TTC549 (cell line): ENCODE measurements around the gene PRICKLE4.
"Not testable (repeated sequence)": the region's sequence is repeated elsewhere in the genome, so short reads cannot be mapped to it uniquely, and the experiment has no call there.

ENCODE experiments used
- FAIRE-seq: peaks from 2 replicates; lab custom pipeline; 2012; peaks lifted over from hg19 to GRCh38; lab: Jason Lieb, UNC

PRICKLE4 gene

GRCh38 chr6:41746107-41746506, 34.5 kb upstream of the PRICKLE4 start:
- FAIRE-seq: no peak

GRCh38 chr6:41747256-41748101, 33.1 kb upstream of the PRICKLE4 start, which contains the start of gene PGC:
PGC (minus strand) TSS chr6:41747397; CDS start chr6:41747334, 63 bp downstream.
- no peak for FAIRE-seq

- no peak for FAIRE-seq
Measured at GRCh38 chr6:41748102-41748477, 32.5 kb upstream of the PRICKLE4 start.

DNA sequence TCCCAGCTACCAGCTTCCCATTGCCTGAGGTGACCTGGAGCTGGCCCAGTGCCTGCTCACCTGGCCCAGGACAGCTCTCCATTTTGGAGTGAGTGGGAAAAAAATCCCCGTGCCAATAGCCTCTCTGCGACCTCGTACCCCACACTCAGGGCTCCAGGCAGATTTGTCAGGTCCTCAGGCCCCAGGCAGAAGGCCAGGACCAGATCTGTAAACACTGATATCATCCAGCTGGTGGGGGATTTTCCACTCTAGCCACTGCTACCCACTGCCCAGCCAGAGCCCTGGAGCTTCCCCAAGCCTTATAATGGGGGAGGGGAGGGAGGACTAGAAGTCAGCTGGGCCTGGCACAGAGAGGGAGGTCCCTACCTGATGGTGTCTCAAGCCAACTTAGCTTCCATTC, 32.0 kb upstream of the PRICKLE4 start:
- FAIRE-seq: no peak

DNA sequence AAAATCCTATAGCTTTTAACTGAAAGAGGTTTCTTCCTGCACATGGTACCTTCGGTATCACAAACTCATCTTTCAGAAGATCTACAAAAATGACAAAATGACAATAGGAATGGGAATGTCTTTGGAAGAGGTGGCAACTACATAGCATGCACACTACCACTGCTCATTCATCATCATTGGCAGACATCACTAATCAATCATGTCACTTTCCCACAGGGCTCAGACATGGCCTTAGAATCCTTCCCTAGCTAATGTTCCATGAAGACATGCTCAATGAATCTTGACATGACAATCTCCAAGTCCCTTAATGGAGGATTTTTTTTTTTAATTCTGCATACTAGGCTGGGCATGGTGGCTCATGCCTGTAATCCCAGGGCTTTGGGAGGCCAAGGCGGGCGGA, 30.2 kb upstream of the PRICKLE4 start:
- no peak for FAIRE-seq

GRCh38 chr6:41755895-41756294, 24.7 kb upstream of the PRICKLE4 start:
- no peak for FAIRE-seq

- FAIRE-seq: no peak
Measured at GRCh38 chr6:41756354-41756753, 24.2 kb upstream of the PRICKLE4 start.

DNA sequence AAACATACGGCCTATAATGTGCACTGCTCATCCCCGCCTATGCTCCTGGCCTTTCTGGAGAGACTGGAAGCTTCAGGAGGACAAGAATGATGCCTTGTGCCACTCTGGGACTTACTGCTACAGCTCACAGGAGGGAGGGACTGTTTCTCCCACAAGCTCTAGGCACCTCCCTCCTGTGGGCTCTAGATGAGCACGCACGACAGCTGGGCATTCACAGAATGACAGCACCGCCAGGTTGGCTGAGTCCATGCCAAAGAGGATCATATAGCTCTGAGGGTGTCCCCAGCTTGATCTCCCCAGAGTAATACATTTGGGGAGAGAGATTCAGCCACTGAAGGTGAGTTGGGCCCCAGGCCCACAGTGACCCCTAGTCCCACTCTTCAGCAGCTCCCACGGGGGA, 23.3 kb upstream of the PRICKLE4 start:
- no peak for FAIRE-seq

- FAIRE-seq: no peak
Measured at GRCh38 chr6:41757931-41758640, 22.5 kb upstream of the PRICKLE4 start.

DNA sequence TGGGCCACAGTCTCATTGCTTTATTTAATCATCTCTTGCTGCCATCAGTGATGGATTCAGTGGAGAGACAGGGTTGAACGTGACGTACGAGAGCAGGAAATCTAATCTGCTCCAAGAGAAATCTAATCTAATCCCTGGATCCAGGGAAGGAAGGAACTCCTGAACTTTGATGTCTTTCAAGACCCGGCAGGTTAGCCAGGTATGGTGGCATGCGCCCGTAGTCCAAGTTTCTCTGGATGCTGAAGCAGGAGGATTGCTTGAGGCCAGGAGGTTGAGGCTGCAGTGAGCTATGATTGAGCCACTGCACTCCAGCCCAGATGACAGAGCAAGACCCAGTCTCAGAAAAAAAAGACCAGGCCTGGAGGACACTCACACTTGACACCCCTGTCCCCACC, 21.9 kb upstream of the PRICKLE4 start:
- FAIRE-seq: no peak

DNA sequence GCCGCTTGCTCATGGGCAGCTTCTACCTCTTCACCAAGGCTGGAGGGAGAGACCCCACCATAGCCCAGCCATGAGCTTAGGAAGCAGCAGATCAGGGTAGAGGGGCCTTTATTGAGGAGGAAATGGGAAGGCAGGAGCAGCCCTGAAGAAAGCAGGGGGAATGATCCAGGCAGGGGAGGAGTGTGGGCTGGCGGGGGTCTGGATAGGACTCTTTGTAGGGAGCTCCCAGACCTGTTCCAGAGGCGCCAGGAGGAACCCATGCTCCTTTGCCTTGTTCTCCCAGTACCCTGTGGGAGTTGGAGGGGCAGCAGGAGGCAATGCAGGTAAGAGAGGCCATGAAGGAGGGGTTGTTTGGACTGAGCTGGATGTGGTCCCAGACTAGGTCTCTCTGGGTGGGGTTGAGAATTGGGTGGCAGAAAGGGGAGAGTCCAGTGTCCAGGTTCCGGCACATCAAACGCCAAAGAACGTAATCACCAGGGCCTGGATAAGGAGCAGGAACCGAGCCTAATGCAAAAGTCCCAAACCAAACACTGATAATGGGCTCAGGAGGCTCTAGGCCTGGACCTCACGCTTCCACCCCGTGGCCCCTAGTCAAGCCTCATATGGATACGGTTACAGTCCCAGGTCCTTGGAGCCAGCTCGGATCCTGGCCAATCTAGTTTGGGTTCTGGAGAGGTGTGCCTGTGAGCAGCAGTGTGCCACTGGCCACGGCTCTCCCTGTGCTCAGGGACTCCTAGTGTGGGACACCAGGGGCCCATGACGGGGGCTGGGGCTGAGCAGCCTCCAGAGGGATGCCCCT, 21.3 kb upstream of the PRICKLE4 start:
- no peak for FAIRE-seq

DNA sequence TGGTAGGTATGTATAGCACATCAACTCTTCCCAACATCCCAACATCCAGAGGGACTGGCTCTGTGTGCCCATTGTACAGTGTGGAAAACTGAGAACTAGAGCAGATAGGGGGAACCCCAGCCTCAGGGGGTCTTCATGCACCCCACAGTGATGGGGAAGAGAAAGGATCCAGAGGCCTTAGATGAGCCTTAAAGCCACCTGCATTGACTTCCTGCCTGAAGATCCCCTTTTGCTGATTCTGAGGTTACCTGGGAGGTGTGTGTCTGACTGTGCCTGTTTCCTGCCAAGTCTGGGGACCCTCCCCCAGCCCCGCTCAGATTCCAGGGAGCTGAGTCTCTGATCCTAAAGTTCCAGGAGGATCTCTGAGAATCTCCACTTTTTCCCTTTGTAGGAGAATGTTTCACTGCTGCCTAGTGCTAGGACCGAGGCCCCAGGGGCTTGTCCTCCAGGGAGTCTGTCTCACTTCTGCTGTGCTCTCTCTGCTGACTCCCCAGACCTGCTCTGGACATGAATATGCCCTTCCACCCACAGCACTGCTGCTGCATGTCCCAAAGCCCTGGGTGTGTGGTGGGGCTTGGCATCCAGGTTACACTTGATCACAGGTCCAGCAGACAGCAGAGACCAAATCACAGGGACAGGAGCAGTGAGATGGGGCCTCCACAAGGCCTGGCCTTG, 20.5 kb upstream of the PRICKLE4 start:
- FAIRE-seq: no peak

DNA sequence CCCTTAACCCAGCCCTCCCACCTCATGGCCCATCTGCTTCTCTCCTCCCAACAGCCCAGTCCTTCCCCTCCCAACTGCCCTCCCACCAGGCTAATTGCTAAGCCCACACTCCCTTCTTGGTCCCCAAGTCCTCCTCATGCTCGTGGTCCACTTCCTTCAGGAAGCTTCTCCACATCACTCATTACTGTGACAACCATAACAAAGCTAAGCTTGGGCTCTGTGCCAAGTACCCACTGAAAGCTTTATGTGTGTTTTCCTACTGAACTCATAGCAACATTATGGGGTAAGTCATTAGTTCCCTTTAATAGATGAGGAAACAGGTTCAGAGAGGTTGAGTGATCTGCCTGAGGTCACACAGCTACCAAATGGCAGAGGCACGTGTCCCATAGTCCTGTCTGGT, 17.1 kb upstream of the PRICKLE4 start:
- no peak for FAIRE-seq

DNA sequence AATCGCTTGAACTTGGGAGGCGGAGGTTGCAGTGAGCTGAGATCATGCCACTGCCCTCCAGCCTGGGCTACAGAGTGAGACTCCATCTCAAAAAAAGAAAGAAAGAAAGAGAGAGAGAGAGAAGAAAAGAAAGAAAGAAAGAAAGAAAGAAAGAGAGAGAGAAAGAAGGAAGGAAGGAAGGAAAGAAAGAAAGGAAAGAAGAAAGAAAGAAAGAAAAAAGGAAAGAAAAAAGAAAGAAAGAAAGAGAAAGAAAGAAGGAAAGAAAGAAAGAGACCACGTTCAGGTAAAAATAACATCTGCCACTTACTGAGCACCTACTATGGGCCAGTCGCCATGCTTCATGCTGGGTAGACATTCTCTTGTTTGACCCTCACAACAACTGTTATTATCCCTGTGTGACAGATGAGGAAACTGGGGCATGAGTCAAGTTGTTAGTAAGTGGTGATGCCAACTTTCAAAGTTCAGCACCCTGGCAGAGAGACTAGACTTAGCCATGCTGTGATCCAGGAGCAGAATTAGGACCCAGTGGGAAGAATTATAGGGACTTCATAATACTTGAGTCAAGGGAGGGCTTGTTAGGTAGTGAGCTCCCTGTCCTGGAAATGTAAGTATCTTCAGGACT, 14.4 kb upstream of the PRICKLE4 start:
- FAIRE-seq: not testable (repeated sequence)

- FAIRE-seq: no peak
Measured at GRCh38 chr6:41767112-41767833, 13.3 kb upstream of the PRICKLE4 start.

GRCh38 chr6:41768545-41769308, 11.9 kb upstream of the PRICKLE4 start:
- no peak for FAIRE-seq

DNA sequence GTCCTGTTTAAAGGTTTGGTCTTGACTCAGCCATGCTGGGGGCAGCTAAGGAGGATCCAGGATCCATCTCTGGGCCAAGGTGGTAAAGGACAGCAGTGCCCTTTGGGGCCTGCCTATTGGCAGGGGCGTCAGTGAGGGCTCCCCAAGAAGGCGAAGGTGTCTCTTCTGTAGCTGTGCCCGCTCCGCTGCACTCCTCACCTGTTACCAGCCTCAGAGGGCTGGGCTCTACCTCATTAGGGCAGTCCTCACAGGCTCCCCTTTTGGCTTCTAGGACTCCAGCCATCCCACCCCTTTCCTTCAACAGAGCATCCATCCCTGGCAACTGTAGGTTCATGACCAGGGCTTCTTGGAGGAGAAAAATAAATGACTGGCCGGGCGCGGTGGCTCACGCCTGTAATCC, 11.2 kb upstream of the PRICKLE4 start:
- FAIRE-seq: no peak

DNA sequence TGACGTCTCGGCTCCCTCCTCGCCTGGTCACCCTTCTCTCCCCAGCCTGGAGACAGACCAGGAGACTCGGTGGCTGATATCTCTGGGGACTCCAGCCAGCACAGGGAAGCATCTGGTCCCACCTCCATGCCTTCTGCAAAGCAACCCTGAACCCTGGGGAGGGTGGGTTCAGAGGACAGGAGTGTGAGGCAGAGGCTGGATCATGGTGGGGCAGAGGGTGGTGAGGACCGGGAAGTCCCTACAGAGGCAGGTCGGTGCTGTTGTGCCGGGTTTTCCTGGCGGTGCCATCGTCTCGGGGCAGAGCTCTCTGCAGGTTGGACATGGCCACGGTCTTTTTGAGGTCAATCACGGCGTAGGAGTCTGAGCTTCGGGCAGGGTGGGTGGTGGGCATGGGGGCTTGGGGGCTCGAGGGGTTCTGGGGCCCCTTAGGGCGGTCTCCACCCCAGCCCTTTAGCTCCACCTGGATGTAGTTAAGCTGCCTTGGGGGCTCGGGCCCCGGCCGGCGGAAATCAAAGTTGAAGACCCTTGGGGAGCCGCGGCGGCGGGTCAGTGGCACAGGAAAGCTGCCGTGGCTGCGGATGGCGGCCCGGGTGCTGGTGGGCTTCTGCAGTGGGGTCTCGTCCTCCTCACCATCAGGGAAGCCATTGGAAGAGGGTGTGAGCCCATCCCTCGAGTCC, 10.1 kb upstream of the PRICKLE4 start:
- FAIRE-seq: no peak

- FAIRE-seq: no peak
Measured at GRCh38 chr6:41771058-41771983, 9.3 kb upstream of the PRICKLE4 start.
